Activated naive CD4-positive, alpha-beta T cell treated with anti-CD3 and anti-CD28 coated beads, Interleukin-2, amount 50 U/mL, for 72 hours (primary cell): ENCODE data around the gene BHLHE23. TPM values are rescaled to one million over a fixed set of nuclear protein-coding genes. Genes with fewer than 3 reads are reported as not detected.
A peak's percentile ranks its signal among the peaks of the same experiment; 100 is the strongest.

Experiments
- ATAC-seq, 2 donors: fragments of 150-1000 bp; cut with Tn5 transposase; 2 replicates each; pipeline ENCODE4 v1.10.0; 2021; ENCODE audit warnings: mild to moderate bottlenecking in 2 of 2, moderate library complexity in 2 of 2
- DNase-seq, 2 donors: peaks; one replicate each; pipeline ENCODE4 v3.0.0; 2021 to 2022; ENCODE audit warnings: low spot score in 2 of 2
- H3K27ac Mint-ChIP-seq, 2 donors: one replicate each; pipeline ENCODE4 v1.8.0; 2022; ENCODE audit warnings: mild to moderate bottlenecking in 2 of 2, mixed read lengths in 2 of 2
- H3K36me3 Mint-ChIP-seq, 2 donors: one replicate each; pipeline ENCODE4 v1.8.0; 2022; ENCODE audit warnings: mixed read lengths in 2 of 2
- H3K9me3 Mint-ChIP-seq, 2 donors: one replicate each; pipeline ENCODE4 v1.8.0; 2022; ENCODE audit warnings: mixed read lengths in 2 of 2
- total RNA-seq, 2 donors: library from RNA; stranded (reverse); gene quantifications; one replicate each; pipeline ENCODE4 v1.2.3, GENCODE V29; 2022

Gene BHLHE23
- total RNA-seq, 2 donors from 2014 or later: not detected

GRCh38 chr20:63005862-63006539 is 763 bp downstream of the BHLHE23 start:
- Mint-ChIP-seq H3K9me3 (no peaks in the 10 kb centered on the region), H3K36me3 (no peaks in the 10 kb centered on the region), H3K27ac (no peak overlapping the region)
- ATAC-seq (no peak), DNase-seq (no peak)

- Mint-ChIP-seq H3K9me3 (no peaks in the 10 kb centered on the region), H3K27ac (no peak overlapping the region), H3K36me3 (no peaks in the 10 kb centered on the region)
- DNase-seq (no peak), ATAC-seq (no peak)
Measured at GRCh38 chr20:63005365-63005861, 1.4 kb downstream of the BHLHE23 start.

GRCh38 chr20:63004607-63005364 is 2.0 kb downstream of the BHLHE23 start:
- DNase-seq: no peak
- Mint-ChIP-seq H3K36me3 (no peaks in the 10 kb centered on the region), H3K9me3 (no peaks in the 10 kb centered on the region), H3K27ac (no peak overlapping the region)
- ATAC-seq: no peak

DNA sequence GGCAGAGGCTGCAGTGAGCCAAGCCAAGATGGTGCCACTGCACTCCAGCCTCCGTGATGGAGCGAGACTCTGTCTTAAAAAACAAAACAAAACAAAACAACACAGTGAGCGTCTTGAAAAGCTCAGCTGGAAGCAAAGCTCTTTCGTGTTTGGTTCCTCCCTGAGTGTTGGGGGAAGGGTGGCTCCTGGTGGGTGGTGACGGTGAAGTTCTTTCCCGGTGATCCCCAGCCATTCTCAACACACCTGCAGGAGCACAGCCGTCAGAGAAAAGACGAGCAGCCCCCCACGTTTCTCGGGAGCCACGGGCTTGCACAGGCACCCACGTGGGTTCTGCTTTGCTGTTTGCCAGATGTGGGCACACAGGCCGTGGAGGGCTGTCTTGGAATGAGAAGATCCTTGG is 3.2 kb downstream of the BHLHE23 start:
- no peaks in the 10 kb centered on the region for H3K36me3 Mint-ChIP-seq
- H3K9me3 Mint-ChIP-seq: no peaks in the 10 kb centered on the region
- ATAC-seq (no peak), DNase-seq (no peak)
- H3K27ac Mint-ChIP-seq: no peak overlapping the region

DNA sequence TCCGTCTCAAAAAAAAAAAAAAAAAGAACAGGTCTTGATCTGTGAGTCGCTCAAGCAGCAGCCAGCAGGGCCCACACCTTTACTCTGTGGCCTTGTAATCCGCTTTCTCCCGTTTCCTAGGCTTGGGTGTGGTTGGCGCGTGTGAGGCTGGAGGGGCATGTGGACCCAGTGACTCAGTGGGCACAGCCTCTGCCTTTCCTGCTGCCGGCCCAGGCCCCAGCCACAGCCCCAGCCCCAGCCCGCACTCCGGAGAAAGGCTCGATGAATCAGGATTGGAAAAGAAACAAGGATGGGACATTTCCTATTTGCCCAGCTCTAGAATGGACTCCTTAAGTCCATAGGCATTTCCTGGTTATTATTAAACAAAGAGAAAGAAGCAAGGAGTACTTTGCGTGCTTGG is 4.3 kb downstream of the BHLHE23 start:
- Mint-ChIP-seq H3K36me3 (no peaks in the 10 kb centered on the region), H3K9me3 (no peaks in the 10 kb centered on the region), H3K27ac (no peak overlapping the region)
- DNase-seq (no peak), ATAC-seq (no peak)

DNA sequence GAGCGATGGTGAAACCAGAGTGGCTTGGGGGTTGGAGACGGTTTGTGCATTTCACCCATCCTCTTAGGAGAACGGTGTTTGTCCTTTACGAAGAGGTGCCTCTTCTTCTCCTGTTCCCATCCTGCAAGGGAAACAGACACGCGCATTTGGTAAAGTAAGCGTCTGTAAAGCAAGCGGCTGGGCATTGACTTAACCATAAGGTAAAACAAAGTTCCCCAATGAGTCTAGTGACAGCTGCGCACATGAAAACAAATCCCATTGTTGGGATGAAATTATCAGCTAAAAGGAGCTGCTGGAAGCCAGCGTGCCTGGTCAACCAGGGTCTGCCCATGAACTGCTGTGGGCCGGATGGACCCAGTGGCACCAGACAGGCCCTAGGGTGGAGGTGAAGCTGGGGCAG is 5.8 kb downstream of the BHLHE23 start:
- H3K9me3 Mint-ChIP-seq: no peaks in the 10 kb centered on the region
- DNase-seq: no peak
- no peak overlapping the region for H3K27ac Mint-ChIP-seq
- no peaks in the 10 kb centered on the region for H3K36me3 Mint-ChIP-seq
- no peak for ATAC-seq

DNA sequence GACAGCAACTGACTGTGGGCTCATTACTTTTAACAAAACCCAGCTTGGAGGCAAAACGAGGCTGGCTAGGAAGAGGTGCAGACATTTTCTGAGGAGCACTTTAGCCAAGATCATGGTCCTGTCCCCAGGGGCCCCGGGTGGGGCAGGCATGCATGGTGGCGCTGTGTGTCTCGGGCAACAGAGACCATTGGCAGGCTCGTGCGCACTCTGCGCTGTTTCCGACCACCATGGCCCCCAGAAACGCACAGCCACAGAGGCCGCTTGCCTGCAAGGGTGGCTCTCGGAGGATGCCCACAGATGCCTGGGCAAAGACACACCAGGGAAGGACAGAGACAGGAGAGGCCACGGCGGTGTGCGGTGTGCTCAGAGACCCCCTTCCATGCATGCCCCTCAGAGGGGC is 6.7 kb downstream of the BHLHE23 start:
- ATAC-seq (no peak), DNase-seq (no peak)
- H3K27ac Mint-ChIP-seq: no peak overlapping the region
- H3K9me3 Mint-ChIP-seq: no peaks in the 10 kb centered on the region
- no peaks in the 10 kb centered on the region for H3K36me3 Mint-ChIP-seq

- no peaks in the 10 kb centered on the region for H3K9me3 Mint-ChIP-seq
- H3K36me3 Mint-ChIP-seq: no peaks in the 10 kb centered on the region
- H3K27ac Mint-ChIP-seq: no peak overlapping the region
- no peak for ATAC-seq
- no peak for DNase-seq
Measured at GRCh38 chr20:62999580-62999979, 7.2 kb downstream of the BHLHE23 start.

DNA sequence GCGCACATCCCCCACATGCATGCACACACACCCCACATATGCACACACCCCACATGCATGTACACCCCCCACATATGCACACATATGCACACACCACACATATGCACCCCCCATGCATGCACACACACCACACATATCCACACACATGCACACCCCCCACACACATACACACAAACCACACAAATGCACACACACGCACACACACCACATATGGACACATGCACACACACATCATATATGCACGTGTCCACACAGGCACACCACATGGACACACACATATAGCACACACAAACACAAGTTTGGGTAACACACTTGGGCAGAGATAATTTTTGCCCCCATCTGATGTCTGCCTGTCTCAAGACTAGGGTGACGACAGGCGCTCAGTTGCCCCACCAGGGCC is 8.3 kb downstream of the BHLHE23 start:
- Mint-ChIP-seq H3K36me3 (no peaks in the 10 kb centered on the region), H3K27ac (no peak overlapping the region), H3K9me3 (no peaks in the 10 kb centered on the region)
- ATAC-seq (no peak), DNase-seq (no peak)

DNA sequence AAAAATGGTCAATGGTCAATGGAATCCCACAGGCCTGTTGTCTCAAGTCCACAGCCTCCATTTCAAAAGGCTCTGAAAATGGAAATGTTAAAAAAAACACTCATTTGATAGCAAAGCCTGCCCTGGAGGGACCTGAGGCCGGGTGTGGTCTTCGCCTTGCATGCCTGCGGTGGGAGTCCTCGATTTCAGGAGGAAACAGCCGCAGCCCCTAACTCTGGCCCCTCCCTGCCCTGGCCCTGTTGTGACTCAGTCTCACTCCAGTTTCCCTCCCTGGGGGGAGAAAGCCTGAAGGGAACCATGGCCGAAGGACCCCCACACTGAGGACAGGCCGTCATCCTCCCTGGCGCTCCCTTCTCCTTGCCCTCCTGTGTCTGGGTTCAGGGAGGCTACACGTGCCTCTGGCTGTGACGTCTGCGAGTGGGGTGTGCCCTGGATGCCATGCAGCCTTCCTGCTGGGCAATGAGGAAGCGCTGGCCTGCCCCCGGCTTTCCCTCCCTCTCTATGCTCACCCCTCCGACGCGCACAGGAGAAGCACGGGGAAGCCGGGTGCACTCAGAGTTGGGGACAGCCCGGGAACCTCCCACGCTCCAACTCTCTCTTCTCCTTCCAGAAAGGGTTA is 9.2 kb downstream of the BHLHE23 start:
- H3K27ac Mint-ChIP-seq: no peak overlapping the region
- no peaks in the 10 kb centered on the region for H3K9me3 Mint-ChIP-seq
- no peak for DNase-seq
- no peaks in the 10 kb centered on the region for H3K36me3 Mint-ChIP-seq
- no peak for ATAC-seq

DNA sequence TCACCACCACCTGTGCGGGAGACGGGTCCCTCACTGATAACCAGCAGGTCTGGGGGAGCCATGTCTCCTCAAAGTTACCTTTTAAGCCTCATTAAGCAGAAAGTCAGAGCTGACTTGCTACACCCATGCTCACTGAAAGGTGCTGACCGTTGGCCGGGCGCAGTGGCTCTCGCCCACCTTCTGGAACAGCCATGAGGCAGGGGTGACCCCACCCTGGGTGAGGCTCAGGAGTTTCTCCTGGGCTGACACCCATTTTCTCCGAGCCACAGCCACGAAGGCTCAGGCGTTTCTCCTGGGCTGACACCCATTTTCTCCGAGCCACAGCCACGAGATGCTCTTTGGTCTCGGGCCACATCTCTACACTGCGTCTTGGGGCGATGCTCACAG is 10.2 kb downstream of the BHLHE23 start:
- ATAC-seq (no peak), DNase-seq (no peak)
- Mint-ChIP-seq H3K36me3 (no peaks in the 10 kb centered on the region), H3K27ac (no peak overlapping the region), H3K9me3 (no peaks in the 10 kb centered on the region)

GRCh38 chr20:62995898-62996595 is 10.7 kb downstream of the BHLHE23 start:
- no peak for DNase-seq
- Mint-ChIP-seq H3K9me3 (no peaks in the 10 kb centered on the region), H3K27ac (no peak overlapping the region), H3K36me3 (no peaks in the 10 kb centered on the region)
- no peak for ATAC-seq

- ATAC-seq (no peak), DNase-seq (no peak)
- H3K9me3 Mint-ChIP-seq: no peaks in the 10 kb centered on the region
- H3K27ac Mint-ChIP-seq: no peak overlapping the region
- H3K36me3 Mint-ChIP-seq: no peaks in the 10 kb centered on the region
Measured at GRCh38 chr20:62995481-62995880, 11.3 kb downstream of the BHLHE23 start.

GRCh38 chr20:62994869-62995281 is 11.9 kb downstream of the BHLHE23 start:
- DNase-seq (no peak), ATAC-seq (no peak)
- Mint-ChIP-seq H3K9me3 (no peaks in the 10 kb centered on the region), H3K36me3 (no peaks in the 10 kb centered on the region), H3K27ac (no peak overlapping the region)

DNA sequence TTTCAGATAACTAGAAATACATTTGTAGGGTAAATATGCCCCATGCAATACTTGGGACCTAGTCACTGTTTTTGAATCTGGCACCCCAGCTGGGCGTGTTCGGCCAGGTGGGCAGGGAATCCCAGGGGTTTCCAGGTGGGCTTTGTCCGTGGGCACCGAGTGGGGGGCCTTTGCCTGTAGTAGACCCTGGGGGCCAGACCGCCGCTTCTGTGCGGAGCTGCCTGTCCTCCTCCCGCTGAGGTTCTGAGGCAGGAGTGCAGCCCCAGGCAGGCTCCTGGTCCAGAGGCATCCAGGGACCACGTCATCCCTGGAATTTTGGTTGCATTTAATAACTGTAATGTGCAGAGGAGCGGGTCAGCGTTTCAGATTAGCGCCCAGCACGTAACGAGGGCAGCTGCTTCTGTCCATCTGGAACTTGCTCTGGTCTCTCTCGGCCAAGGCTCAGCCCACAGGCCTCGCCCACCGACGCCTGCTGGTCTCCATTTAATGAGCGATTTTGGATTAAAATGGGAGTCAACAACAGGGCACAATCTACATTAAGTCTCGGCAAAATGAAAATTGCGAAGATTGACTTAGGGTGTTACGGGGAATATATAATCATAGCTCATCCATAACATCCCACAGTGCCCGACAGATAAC is 12.8 kb downstream of the BHLHE23 start:
- DNase-seq (no peak), ATAC-seq (no peak)
- H3K9me3 Mint-ChIP-seq: no peaks in the 10 kb centered on the region

GRCh38 chr20:62991863-62992262 is 14.9 kb downstream of the BHLHE23 start:
- DNase-seq: no peak
- Mint-ChIP-seq H3K27ac (peak overlapping the region in 1 of 2 donors; percentile 15), H3K9me3 (no peaks in the 10 kb centered on the region), H3K36me3 (no peaks in the 10 kb centered on the region)
- ATAC-seq: no peak

More for the DNA sequence above, 12.8 kb downstream of the BHLHE23 start:
- Mint-ChIP-seq H3K27ac (no peak overlapping the region), H3K36me3 (no peaks in the 10 kb centered on the region)
